GOT3 (cell line): ENCODE results near the gene CDC42BPB.

Experiments
- DNase-seq: peaks from one replicate; lab custom pipeline; 2025; ENCODE audit warnings: mixed read lengths; lab: John Stamatoyannopoulos, UW

The CDC42BPB gene, protein sequence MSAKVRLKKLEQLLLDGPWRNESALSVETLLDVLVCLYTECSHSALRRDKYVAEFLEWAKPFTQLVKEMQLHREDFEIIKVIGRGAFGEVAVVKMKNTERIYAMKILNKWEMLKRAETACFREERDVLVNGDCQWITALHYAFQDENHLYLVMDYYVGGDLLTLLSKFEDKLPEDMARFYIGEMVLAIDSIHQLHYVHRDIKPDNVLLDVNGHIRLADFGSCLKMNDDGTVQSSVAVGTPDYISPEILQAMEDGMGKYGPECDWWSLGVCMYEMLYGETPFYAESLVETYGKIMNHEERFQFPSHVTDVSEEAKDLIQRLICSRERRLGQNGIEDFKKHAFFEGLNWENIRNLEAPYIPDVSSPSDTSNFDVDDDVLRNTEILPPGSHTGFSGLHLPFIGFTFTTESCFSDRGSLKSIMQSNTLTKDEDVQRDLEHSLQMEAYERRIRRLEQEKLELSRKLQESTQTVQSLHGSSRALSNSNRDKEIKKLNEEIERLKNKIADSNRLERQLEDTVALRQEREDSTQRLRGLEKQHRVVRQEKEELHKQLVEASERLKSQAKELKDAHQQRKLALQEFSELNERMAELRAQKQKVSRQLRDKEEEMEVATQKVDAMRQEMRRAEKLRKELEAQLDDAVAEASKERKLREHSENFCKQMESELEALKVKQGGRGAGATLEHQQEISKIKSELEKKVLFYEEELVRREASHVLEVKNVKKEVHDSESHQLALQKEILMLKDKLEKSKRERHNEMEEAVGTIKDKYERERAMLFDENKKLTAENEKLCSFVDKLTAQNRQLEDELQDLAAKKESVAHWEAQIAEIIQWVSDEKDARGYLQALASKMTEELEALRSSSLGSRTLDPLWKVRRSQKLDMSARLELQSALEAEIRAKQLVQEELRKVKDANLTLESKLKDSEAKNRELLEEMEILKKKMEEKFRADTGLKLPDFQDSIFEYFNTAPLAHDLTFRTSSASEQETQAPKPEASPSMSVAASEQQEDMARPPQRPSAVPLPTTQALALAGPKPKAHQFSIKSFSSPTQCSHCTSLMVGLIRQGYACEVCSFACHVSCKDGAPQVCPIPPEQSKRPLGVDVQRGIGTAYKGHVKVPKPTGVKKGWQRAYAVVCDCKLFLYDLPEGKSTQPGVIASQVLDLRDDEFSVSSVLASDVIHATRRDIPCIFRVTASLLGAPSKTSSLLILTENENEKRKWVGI (N-terminal part only)

DNA sequence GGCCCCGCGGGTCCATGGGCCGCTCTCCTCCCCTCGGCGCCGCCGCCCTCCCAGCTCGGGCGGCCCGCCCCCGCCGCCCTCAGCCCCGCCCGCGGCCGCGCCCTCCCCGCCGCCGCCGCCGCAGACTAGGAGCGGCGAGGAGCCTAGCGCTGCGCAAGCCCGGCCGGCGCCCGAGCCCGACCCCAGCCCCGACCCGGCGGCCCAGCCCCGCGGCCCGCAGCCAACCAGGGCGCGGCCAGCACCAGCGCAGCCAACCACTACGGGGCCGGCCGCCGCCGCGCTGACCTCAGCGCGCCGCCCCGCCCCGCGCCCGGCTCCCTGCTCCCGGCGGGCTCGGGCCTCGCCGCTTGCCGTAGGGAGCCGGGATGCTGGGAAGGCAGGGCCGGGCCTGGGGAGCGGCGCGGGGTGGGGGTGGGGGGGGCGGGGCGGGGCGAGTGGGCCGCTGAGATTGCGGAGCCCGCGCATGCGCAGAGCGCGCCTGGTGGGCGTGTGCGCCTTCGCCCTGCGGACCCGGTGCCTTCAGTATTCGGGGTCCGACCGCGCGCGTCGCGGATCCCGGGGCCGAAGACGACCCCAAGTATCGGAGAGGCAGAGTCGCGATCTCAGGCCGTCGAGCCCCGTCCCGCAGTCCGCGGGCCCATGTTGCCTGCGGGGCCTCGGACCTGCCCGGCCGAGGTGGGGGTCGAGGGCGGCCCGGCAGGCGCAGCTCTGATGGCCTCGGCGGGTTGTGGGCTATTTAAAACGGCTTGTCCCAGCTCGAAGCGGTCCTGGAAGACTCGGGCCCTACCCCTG, at the start of gene CDC42BPB:
TSS of gene CDC42BPB (minus strand) at position 178 of the 792 bp plus-strand sequence. CDS start 376 bp downstream, outside the sequence.
- DNase-seq: peak; percentile 41

DNA sequence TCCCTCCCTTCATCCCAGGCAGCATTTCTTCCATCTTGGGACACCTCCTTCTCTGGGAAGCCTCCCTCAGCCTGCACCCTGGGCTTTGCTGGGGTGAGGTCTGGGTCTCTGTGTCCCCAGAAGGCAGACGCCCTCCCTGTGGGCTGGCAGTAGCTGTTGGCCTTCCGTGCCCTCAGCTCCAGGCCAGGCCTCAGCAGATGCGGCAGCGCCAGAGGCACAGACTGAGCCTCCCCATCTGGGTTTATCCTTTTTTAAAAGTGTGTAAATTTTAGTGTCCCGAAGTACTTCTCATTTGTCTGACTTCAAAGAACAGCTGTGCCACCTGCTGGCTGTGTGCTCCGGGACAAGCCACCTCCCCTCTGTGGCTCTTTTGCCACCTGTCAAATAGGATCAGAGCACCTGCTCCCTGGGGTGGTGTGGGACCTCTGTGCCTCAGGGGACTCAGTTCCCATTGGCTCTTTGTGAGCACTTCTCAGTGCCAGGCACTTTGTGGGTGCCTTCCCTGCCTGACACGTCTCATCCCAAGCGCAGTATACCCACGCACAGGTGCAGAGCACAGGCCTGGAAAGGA, 48.3 kb upstream of the CDC42BPB start:
- DNase-seq: no peak

DNA sequence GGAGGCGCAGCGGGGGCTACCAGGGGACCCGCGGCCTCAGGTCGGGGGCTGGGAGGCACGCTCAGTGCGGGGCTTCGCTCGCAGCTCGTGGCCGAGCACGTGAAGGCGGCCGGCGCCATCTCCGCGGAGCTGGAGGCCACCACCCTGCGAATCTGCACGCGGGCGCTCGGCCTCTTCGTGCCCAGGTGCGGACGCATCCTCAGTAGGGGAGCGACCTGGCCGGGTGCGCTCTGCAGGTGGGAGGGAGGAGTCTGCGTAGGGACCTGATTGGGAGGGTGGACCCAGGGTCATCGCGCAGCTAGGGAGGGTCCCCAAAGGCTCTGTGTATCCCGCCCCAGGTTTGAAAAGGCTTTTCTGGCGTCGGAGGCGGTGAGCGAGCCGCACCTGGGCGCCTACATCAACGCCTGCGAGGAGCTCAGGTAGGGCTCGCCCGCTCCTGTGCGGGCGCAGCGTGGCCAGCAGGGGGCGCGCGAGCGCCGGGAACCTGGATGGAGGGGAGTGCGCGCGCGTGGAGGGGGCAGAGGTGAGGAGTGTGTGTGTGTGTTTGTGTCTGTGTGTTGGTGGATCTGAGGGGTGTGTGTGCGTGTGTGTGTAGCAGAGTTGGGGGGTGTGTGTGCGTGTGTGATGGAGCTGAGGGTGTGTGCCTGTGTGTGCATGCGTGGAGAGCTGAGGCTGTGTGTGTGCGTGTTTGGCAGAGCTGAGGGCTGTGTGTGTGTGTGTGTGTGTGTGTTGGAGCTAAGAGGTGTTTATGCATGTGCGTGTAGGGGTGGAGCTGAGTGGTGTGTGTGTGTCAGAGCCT, 47.5 kb upstream of the CDC42BPB start:
- no peak for DNase-seq

DNA sequence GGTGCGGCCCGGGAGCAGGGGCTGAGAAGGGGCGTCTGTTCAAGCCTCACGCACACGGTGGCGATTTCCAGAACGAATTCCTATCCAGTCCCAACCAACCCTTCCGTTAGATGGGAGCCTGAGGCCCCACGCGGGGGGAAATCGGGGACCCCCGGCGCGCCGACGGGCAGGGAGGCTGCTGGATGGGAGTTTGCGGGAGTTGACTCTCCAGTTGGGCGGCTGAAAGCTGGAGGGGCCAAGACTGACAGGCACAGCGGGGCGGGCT, 47.0 kb upstream of the CDC42BPB start:
- no peak for DNase-seq

DNA sequence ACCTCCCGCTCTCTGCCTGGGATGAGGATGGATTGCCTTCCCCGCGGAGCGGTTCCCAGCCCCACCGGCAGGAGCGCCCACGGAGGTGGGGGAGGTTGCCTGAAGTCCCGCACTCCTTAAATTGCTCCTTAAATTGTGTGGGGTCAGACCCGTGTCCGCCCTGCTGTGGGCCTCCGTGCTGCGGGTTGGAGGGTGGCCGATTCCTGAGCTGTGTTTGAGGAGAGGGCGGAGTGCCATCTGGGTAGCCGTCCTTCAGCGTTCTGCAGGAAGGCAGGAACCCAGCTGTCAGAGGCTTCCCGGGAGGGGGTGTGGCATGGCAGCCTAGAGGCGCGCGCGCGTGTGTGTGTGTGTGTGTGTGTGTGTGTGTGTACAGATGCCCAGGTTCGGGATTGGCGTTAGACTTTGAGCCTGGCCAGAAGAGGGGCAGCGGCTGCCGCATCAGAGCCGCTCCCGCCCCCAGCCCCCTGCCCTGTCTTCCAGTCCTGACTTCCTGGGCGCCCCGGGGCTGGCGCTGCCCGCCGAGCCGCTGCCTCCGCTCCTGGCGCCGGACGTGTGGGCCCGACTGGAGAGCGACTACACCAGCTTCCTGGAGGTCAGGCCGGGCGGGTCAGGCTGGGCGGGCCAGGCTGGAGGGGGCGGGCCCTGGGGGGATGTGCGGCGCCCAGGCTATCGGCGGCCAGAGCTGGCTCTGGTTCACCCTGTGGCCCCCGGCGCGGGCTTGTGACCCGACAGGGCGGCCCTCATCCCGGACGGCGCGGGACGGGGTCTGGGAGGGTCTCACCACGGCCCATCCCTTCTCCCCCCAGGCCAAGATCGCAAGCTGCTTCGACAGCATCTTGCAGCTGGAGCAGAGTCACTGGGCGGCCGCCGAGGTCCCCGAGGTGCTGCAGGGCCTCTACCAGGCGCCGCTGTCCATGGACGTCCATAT, 46.4 kb upstream of the CDC42BPB start:
- DNase-seq: no peak

DNA sequence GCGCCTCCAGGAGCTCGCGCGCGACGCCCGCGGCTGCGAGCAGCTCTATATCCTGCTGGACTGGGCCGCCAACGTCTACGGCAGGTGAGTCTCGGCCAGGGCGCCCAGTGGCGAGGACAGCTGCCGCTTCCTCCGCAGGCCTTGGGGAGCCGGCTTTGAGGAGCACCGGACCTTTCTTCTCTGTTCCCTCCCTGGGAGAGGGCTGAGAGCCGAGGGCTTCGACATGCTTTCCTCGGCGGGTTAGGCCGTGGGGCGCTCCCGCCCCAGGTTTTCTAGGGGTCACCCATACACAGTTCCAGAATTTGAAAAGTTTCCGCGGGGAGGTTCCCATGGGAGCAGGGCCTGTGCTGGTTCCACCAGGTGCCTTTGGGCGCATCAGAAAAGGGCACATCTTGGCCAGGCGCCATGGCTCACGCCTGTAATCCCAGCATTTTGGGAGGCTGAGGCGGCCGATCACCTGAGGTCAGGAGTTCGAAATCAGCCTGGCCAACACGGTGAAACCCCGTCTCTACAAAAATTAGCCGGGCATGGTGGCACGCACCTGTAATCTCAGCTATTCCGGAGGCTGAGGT, 45.4 kb upstream of the CDC42BPB start:
- DNase-seq: no peak

DNA sequence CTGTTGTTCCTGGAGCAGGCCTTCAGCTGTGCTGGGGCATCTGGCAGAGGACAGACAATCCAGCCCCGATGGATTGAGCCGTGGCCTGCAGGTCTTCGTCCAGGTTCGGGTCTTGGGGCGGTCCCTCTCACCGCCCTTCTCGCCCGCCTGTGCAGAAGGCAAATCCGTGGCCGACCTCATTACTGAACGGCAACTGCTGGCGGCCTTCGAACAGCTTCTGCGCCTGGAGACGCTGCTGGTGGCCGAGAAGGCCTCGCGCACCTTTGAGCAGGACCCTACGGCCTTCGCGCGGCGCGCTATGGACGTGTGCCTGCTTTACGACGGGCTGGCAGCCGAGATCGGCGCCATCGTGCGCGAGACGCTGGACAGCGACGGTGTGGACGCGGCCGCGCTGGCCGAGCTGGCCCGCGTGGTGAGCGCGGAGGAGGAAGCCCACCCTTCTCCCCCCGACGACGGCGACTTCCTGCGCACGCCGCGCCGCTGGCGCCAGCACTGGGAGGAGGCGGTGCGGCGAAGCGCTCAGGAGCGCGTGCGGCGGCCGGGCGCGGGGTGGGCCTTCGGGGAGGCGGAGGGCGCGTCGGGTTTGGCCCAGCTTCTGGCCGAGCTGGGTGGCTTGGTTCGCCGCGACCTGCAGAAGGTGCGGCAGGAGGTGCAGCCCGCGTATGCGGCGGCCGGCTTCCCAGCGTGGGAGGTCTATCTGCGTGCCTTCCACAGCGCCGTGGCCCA, 44.8 kb upstream of the CDC42BPB start:
- DNase-seq: no peak

DNA sequence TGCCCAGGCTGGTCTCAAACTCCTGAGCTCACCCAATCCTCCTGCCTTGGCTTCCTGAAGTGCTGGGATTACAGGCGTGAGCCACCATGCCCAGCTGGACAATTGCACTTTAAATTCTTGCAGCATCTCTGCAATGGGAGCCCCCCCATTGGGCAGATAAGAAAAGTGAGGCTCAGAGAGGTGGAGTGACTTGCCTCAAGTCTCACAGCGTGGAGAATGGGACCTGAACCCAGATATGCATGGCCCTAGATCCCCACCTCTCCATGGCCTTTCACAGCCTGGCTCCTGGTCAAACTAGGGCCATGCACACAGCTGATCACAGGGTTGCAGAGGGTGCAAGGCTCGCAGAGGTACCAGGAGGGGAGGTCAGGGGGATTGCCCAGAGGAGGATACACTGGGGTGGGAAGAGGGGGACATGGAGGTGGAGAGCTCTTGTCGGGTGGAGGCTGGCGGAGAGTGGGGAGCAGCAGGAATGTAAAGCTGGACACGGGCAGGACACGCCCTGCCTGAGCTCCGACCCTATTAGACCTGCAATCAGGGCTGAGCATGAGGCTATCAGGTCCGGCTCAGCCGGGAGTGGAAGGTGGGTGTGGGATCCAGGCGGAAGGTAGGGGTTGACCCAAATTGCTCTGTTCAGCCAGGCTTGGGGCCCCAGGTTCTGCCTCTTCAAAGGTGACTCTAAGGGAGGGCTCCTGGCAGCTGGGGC, 44.1 kb upstream of the CDC42BPB start:
- no peak for DNase-seq

DNA sequence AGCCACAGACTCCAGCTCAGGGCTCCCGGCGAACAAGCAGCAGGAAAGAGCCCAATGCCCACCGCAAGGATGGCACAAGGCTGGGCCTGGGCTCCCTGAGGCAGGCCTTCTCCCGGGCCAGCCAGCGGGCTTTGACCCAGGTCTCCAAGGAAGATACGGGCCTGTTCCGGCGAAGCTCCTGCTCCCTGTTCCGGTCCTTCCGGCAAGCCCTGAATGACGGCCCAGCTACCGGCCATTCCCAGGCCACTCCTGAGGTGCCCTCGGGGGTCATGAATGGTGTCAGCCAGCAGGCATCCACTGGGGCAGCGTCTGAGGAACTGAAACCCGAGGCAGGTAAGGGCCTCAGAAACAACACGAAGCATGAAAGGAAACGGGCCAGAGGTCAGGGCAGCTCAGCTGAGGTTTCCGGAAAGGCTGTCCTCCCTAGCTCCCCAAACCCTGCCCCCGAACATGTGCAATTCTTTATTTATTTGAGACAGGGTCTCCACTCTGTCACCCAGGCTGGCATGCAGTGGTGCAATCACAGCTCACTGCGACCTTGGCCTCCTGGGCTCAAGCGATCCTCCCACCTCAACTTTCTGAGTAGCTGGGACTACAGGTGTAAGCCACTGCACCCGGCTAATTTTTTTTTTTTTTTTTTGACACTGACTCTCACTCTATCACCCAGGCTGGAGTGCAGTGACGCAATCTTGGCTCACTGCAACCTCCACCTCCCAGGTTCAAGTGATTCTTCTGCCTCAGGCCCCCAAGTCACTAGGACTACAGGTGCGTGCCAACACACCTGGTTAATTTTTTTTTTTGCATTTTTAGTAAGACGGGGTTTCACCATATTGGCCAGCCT, 43.2 kb upstream of the CDC42BPB start:
- no peak for DNase-seq

DNA sequence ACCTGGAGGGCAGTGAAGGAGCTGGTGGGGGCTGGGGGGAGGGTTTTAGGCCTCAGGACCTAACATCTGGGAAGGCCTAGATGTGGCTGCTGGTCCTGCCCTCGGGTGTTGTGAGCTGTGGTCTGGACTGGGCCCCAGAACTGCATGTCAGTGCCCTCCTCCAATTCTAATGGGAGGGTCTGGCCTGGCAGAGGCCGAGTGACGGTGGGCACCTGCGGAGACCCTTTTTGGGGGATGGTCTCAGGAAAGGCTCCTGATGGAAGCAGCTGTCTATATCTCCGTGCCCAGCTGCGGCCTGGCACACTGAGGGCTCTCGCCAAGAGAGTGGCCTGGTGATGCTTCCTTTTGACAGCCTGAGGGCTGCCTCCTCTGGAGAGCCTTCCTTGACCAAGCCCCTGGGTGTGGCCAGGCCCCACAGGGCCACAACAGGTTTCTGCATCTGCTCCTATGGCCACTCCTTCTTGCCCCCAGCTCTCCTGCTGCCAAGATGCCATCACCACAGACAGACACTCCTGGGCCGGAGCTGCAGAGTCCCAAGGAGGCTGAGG, 42.5 kb upstream of the CDC42BPB start:
- DNase-seq: no peak

DNA sequence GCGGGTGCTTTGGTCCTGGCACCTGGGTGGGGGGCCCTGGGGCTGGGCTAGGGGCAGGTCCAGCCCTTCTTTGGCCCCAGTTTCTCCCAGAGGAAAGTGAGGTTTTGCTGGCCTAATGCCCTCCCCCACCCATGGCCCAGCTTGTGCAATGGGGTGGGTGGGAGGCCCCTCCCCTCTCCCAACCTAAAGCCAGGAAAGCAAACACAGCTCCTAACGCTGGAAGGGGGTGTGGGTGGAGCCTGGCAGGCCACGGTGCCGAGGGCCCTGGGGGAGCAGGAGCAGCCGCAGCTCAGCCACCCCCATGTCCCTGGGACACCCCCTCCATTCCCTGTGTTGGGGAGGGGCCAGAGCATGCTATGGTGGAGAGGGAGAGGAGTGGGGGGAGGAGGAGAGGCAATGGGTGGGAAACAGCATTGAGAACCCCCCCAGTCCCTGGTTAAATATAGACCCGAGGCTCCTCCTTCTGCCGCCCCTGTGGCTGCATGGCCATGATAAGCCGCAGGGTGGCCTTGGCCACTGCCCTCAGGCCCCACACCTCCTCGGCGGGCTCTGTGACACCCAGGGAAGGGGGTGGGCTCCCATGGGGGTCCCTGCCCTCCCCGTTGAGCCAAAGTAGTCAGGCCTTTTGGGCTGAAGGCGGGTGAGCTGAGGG, 41.9 kb upstream of the CDC42BPB start:
- DNase-seq: no peak

DNA sequence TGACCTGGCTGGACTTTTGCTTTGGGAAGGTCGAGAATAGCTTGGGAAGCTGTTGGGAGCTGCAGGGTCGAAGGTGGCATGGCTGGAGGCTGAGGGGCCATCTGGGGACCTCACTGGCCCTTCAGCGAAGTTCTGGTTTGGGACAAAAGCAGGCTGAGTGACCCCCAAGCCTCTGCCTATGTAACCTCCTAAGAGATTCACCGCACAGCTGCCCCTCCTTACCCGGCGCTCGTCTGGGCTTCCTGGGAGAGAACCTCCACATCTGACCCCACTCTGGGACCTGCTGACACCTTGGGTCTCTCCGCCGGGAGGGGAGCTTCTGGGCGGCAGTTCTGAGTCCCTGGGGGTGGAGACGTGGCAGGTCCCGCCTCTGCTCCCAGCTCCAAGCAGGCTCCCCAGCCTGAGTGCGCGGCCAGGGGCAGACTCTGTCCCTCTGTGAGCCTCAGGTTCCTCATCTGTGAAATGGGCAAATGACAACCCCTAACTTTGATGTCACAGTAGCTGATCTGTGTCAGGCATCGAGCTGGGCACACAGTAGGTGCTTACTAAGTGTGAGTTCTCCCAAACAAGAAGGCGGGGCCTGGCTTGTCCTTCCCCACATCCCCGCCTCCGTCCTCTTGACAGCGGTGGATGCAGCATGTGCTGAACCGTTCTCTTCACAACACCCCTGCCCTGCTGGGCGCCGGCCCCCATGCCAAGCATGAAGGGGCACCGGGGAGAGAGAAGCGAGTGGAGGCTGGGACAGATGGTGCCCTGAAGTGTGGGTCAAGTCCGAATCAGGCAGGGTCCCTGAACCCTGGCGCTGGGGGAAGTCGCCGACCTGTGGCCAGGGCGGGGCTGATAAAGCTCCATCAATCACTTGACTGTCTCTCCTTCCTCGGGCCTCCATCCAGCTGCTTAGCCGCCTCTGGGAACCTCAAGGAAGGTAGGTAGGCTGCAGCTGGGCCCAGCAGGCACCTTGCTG, 40.9 kb upstream of the CDC42BPB start:
- DNase-seq: no peak

DNA sequence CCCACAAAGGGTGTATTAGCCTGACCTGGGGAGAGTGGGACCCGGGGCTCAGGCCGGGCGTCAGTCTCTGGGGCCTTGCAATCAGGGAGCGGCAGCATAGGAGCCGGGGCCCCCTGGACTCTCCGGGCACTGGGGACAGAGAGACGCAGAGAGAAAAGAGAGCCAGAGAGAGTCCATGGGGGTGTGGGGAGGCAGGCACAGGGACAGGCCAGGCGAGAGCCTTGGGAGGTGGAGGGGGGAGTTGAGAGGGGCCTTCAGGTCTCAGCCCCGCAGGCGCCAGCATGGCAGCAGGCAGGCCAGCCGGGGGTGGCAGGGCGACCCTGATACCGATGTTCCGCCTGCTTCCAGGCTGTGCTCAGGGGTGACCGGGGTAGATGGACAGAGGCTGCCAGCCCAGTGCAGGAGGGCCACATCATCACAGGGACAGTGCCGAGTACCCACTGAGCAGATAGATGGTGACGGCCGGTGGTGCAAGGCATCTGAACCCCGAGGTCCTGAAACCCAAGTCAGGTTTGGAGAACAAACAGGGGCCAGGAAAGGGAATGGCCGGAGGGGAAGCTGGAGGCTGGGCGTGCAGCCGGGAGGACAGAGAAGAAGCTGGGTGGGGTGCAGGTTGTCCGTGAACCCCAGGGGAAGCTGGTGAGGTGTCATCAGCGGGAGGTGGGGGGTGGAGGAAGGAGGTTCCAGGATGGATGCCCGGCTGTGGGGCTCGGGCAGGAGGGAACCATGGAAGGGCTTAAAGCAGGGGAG, 40.1 kb upstream of the CDC42BPB start:
- no peak for DNase-seq

DNA sequence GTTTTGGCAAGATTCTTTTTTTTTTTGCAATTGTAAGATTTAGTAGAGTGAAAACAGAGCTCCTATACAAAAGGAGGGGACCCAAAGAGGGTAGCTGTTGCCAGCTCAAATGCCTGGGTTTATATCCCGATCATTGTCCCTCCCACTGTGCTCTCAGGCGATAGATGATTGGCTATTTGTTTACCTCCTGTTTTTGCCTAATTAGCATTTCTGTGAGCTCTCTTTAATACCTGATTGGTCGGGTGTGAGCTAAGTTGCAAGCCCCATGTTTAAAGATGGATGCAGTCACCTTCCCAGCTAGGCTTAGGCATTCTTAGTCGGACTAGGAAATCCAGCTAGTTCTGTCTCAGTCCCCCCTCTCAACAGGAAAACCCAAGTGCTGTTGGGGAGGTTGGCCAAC, 39.0 kb upstream of the CDC42BPB start:
- no peak for DNase-seq
